Renal pelvis (tissue), 4 donors: ENCODE data around the gene HOXC9. TPM values are rescaled to one million over a fixed set of nuclear protein-coding genes. Genes with fewer than 3 reads are reported as not detected.
"Not testable (repeated sequence)": the region's sequence is repeated elsewhere in the genome, so short reads cannot be mapped to it uniquely, and the experiment has no call there.

Experiments
- DNase-seq: peaks from one replicate; pipeline ENCODE4 v3.0.0-alpha.2; 2013
- polyA plus RNA-seq, 3 donors: library from polyadenylated mRNA; unstranded; fragments of 120-200 nt; gene quantifications; one replicate each; pipeline ENCODE4 v1.2.1, GENCODE V29; 2013; ENCODE audit not compliant: insufficient read length in 3 of 3

The HOXC9 gene
- polyA plus RNA-seq, 3 donors: 22.4 to 29.8 (median 25.7) TPM

DNA sequence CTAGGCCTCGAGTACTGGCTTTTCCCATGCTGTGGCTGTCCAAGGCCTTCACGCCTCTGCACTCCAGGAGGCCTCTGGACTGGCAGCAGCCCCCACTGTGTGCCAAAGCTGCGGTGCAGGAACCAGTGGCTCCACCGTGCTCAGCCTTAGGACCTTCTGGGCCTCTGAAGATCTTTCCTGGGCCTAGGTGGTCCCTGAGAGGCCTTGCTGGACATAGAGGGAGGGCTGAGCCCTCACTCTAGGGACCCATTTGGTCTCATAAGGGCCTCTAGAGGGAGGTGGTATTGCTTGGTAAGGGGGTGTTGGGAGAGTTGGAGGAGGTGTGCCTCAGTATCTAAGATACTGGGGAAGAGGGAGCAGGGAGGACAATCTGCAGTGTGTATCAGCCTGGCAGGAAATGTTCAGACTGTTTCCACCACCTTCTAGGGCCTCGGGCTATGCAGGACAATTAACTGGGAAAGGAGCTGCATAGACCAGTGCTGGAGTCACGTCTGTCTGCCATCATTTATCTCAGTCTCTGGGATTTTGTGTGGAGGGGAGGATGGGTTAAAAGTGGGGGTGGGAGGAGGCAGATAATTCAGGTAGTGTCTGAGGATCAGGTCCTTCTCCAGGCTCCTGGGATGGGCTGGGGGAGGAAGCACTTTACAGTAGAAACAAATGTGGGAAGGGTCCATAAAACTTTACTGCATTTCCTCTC lies 35.8 kb downstream of the HOXC9 start:
- DNase-seq: no peak

DNA sequence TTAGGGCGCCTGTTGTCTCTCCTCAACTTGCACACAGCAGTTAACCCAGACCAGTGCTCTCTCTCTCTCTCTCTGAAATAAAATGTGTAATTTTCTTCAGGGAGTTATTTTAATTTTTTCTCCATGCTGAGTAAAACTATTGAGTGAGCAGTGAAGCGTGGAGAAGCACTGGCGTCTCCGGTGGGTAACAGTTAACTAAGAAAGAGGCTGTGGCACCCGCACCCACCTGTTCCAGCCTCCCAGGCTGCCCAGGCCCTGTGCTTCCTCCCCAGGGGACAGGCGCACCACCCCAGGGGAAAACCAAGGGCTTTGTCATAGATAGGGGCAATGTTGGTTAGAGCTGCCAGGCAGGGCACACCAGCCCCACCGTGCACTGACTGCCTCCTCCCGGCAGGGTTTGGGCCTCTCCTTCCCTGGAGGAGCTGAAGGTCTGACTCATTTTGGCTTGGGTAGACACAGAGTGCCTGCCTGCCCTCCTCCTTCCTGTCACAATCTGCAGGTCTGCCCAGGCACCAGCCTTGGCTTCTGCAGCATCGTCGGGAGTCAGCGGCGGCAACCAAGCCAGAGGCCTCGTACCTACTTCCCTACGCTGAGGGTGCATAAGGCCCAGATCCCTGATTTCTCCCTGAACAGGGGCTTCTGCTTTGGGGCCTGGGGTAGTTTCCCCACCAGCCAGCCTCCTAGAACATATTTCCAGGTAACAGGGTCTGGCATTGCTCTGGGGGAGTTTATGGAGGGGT lies 36.8 kb downstream of the HOXC9 start:
- DNase-seq: no peak

DNA sequence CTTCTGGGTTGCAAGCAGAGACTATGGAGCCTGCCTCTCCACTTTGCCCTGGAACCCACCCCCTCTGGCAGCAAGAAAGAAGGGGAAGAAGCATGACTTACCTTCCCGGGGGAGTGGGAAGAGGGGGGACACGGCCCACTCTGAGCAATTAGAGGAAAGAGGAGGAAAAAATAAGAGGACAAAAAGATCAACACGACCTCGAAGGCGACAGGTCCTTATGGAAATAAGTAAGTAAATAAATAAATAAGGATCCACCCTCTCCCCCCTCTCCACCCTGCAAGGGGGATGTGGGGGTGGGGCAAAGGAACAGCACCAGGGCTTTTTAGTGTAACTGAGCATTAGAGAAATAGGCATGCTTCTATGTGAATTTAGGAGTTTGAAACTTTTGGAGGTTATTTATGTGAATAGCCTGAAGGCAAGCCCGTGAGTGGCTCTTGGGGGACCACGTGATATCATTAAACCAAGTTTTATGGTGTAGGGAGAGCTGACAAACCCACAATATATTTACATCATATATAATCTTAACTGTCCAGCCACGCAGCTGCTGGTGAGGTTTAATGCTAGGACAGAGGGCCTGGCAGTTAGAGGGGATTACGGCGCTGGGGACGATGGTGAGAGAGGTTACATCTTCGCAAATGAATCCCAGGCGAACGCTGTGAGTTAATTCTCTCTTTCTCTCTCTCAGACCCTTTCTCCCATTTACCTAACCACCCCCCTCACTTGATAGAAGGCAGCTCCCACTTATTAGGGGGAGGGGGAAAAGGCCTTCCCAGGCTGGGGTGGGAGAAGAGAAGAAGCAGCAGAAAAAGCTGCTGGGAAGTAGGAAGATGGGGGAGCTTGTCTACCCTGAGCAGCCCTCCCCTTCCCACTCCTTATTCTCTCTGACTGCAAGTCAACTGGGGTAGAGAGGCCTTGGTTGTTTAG lies 37.7 kb downstream of the HOXC9 start:
- DNase-seq: peak; percentile 82

DNA sequence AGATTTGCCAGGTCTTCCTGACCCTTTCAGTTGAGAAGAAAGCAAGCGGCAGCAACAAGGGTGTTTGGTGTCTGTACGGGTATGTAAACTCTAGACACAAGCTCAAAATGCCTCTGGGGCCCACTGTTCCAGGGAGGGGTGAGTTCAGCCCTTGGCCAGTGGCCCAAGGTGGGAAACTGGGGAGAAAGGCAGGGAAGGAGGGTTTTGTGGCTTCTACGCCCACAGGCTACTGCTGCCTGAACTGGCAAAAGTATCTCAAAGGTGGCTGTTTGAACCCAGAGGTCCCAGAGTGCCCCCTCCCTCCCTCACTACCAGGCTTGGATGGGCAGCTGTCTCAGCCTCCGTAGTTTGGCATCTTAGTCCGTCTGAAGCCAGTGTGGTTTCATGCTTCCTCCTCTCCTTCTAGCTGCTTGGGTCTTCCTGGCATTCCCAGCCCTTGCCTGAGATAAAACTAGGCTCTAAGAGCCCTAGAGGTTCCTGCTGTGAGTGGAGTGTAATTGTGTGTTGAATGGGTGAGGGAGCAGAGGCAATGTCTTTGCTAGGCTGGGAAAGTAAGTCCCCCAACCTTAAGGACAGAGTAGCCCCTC lies 38.4 kb downstream of the HOXC9 start:
- DNase-seq: no peak

DNA sequence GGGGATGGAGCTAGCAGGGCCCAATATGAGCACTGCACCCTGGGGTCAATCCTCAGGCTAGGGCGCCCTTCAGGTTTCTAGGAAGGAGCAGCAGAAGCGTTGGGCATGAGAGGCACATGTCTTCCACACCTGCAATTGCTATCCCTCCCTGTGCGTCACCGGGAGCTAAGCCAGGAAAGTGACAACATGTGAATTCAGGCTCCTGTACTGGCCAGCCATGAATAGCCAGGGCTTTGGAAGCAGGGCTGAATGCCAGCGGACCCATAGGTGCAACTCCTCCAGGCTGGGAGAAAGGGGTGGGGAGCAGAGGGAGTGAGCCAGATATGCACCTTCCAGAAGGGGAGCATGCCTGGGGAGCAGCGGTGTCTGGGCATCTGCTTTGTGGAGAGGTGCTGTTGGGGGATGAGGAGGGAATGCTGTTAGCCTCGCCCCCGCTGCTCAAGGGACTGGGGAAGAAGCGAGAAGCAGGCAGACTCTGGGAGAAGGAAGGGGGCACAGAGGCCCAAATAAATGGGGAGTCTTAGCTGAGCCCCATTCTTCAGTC lies 39.0 kb downstream of the HOXC9 start:
- DNase-seq: no peak

DNA sequence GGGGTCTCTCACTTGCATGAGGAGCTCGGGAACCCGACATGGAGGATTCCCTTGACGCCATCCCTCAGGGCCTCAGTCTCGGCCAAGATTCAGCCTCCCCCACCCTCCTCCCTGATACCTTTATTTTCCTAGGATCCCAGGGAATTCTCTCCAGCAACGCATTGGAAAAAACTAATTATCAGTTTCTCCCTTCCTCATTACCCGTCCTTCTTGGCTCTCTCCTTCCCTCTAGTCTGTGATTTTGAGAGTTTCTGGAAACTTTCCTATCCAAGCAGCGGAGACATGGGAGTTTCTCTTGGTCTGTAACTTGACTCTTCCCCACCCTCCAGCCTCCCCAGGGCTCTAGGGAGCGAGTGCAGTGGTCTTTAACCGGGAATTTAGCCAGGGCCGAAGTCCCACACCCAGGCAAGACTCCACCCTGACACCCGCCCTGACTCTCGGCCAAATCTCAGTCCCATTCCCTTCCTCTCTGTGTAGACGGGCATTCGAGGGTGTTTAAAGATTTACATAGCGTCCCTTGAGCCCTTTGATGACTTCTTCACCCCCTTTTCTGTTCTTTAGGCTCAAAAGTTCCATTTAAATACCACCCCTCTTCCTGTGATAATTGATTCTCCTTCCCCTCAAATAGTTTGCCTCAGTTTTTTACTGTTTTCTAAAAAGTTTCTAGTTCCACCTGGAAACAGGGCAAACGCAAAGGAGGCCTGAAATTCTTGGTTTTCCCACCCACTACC lies 39.6 kb downstream of the HOXC9 start:
- peak; percentile 80 for DNase-seq

DNA sequence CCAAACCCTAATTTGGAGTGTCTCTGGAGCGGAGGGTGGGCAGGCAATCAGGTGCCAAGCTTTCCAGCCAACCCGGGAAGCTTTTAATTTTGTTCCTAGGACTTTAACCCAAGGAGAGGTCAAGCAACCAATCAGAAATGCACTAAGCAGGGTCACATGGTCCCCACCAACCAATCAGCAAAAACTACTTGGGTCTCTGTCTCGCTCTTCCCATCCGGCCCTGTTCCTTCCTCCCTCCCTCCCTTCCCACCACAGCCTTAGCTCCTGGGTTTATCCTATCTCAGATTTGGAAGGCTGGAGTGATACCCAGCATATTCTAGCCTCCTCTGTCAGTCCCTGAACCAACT lies 40.2 kb downstream of the HOXC9 start:
- no peak for DNase-seq

DNA sequence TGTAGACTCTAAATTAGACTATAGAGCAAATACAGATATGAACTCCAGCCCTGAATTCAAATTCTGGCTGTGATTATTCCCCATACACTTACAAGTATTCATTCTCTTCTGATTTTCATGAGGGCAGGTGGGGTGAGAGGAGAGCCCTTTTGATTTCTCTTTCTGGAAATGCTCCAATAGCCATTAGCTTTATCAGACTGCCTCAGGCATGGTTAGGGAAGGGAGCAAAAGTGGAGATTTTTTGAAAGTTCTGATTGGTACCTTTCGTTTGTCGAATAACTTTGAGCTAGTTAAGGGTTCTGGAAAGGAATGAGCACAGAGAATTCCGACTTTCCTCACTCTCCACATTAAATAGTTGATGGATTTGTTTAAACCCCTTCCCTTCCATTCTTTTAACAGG lies 40.7 kb downstream of the HOXC9 start:
- no peak for DNase-seq

DNA sequence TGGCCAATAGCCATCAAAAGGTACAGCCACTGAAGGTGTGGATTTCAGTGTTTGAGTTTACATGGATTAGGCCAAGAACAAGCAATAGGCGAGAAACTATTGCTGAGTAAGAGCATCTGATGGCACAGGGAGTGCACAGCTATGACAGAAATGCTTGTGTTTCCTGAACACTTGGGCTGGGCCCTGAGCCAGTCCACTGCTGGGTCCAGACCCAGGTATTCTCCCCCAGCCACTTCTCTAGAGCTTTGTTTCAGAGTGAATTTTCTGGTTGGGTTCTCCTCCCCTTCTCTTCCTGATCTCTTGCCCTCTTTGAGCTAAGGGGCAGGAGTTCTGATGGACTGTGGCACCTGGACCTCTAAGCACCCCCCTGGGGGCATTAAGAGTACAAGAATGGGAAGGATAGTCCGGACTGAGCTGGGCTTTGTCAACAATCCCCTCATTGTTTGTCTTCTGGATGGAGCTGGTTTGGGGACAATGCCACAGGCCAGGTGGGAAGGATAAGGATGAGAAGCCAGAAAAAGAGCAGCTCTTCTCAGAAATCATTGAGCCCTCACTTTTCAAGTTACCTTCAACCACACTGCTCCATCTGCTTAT lies 41.2 kb downstream of the HOXC9 start:
- no peak for DNase-seq

DNA sequence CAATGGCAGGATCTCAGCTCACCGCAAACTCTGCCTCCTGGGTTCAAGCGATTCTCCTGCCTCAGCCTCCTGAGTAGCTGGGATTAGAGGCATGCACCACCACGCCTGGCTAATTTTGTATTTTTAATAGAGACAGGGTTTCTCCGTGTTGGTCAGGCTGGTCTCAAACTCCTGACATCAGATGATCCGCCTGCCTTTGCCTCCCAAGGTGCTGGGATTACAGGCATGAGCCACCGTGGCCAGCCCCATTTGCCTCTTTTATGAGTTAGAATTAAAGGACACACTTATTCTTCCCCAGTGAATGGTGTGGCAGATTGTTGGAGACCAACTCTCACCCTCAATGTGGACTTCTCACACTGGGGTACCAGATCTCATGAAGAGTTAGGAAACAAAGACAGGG lies 42.1 kb downstream of the HOXC9 start:
- DNase-seq: not testable (repeated sequence)

DNA sequence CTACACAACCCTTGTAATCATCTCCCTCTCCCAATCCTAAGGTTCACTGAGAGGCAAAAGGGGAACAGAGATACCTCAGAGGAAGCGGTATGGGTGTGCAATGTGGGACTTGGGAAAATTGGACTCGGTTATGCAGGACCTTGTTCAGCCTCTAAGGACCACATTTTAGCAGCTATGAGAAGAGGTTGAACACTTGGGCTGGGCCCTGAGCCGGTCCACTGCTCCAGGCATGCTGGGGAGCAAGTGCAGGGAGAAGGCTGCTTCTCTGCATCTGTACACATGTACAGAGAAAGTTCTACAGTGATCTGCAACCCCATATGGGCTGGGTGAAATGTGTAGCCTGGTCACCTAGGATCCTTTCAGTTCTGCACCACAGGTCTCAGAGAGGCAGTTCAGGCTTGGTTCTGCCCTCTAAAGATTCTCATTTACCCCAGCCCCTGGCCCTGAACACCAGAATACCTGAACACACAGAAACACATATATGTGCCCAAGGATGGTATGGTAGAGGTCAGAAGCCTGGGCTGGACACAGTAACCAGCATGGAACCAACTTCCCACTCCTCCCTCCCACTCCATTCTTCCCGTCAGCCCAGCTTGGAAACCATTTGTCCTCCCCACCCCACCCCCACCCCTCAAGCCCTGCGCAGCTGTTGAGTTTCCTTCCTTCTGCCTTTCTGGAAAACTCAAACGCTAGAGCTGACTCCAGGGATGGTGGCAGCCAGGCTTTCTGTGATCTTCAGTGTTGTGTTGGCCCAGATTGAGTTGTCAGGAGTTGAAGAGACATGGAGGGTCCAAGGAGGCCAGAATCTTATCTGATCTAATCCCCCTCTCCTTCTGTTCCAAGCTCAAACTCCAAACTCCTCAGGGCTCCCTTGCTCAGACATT lies 43.3 kb downstream of the HOXC9 start:
- no peak for DNase-seq

DNA sequence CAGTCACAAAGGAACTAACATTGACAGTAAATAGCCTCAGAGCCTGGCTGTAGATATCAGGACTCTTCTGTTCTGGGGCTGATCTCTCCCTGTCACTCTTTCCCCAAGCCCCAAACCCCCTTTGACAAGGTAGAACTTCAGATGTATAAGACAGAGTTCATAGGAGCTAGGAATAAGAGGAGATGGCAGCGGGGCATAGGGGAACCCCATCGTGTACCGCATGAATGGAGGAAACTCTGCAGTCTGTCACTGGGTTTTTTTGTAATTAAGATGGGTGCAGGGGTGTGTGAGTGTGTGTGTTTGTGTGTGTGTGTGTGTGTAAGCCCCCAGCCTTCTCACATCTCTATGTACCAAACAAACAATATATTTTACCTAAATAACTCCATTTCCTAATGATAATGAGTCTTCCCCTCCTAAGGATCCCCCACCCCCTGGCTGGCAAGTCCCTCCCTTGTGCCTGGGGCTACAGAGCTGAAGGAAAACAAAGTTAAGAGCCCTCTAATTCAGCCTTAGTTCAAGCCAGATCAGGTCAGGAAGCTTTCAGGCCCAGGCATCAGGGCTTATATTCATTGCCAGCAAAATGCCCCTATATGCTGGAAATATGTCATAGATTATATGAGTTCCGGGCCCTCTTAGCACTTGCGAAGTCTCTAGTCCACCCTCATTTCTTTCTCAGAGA lies 44.6 kb downstream of the HOXC9 start:
- DNase-seq: no peak

DNA sequence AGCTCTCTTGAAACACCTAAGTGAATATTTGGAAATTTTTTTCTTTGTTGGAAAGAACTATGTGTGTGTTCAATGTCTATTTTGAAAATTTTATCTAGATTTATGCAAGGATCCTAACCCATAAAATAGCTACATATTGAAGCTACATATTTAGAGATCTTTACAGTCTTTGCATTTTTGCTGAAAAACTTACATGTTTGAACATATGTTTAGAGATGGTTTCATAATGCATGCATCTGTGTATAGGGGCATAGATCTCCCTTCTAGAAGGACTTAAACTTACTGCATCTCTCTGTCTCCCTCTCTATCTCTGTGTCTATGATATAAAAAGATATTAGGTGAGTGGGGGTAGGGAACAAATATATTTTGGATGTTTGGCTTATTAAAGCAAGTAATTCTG lies 45.4 kb downstream of the HOXC9 start:
- no peak for DNase-seq

DNA sequence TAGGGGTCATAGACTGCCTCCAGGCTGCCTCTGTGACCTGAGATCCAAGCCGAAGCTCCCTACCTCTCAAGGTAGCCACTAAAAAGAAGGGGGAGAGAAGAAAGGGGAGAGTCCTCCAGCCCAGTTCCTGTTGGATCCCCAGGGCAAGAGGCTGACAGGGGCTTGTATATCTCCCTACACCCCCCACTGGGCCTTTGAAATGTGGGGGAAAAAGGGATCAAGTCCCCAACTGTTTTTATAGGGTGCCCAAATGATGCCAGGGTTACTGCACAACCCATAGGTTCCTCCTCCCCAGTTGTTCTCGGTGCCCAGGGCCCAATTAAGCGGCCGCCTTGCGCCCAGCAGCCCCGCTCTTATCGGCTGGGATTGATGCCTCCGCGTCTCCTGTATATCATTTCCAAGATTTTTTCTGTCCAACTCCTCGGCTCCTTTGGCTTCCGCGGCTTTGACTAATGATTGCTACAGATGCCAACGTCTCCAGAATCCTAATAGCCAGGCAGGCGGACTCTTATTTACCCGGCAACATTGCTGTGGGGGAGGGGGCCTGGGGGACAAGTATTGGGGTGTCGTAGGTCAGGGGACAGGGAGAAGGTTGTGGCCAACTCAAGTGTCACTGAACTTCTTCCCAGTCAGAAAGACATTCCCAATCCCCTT lies 46.0 kb downstream of the HOXC9 start:
- no peak for DNase-seq

DNA sequence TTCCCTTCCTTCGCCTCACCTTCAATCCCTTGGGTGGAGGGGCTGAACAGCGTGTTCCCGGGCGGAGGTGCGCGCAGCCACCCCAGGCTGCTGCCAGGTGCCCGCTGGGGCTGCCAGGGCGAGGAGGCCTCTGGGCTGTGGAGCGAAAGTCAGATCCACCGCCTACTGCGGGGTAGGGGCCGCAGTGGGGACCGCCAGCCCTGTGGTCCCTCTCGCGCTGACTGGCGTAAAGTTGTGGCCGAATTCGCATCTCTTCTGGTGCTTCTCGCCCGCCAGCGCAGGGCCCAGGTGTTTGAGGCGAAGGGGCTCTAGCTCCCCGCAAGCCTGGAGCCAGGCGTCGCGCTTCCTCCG lies 46.8 kb downstream of the HOXC9 start:
- DNase-seq: no peak

DNA sequence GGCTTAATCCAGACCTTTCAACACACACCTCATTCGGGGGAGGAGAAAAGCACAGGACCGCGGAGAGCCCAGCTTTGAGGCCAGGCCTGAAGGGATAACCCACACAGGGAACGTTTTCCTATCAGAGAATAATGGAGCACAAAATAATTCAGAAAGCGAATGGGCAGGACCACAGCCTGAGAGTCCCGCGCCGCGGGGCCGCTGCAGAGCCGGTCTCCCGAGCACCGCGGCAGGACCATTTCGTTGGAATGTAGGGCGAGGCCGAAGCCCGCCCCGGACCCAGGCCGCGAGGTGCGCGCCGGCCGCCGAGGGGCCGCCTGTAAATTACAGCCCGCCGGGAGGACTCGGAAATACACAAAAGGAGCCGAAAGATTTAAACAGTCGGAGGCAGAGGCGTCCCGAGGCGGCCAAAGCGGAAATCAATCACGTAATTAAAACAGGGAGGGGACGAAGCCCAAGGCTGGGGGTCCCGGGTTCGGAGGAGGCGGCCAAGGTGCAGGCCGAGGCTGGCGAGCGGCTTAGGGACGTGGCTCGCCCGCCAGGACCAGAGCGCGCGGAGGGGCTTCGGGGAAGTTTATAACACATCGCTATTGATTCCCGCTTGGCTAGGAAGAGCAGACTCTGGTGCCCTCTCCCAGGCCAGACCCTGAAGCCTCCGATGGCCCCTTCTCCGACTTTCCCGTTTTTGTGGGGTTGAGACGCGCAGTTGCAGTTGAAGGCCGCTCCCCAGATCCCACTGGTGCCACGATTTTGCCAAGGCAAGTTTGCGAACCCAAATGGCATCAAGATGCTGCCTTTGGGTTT lies 47.4 kb downstream of the HOXC9 start:
- no peak for DNase-seq

DNA sequence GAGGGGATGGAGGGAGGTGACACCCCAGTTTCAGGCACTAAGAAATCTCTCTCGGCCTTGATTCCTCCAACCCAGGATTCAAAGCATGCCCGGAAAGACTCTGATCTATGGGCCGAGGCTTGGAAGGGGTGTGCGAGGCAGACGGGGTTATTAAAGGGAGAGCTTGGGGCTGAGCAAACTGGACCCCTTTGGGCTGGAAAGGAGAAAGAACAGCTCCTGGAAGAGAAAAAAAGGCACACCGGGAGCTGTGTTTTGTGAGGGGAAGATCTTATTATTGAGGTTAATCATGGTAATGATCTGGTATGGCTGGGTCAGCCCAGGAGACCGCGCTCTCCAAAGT lies 48.0 kb downstream of the HOXC9 start:
- DNase-seq: no peak
